GM23248 (cell line): Measurements from ENCODE around the gene MAPK10. TPM values are rescaled to one million over a fixed set of nuclear protein-coding genes. Genes with fewer than 3 reads are reported as not detected.

Experiments
- DNase-seq: peaks from one replicate; pipeline ENCODE4 v3.0.0-alpha.2; 2015
- H2AFZ ChIP-seq: fragments of 200-600 bp; sonication (generic); 2 replicates; pipeline ENCODE4 v1.6.1; 2016; ENCODE audit warnings: antibody characterized with exemption
- H3F3A ChIP-seq: fragments of 200-600 bp; sonication (generic); 2 replicates; pipeline ENCODE4 v1.6.1; 2016; ENCODE audit warnings: mild to moderate bottlenecking, antibody characterized with exemption, mixed run types; ENCODE audit not compliant: insufficient read depth
- H3K27ac ChIP-seq: fragments of 200-600 bp; sonication (generic); 2 replicates; pipeline ENCODE4 v1.5.1; 2016; ENCODE audit warnings: mild to moderate bottlenecking
- H3K27me3 ChIP-seq: fragments of 200-600 bp; sonication (generic); replicated peaks from 2 replicates; pipeline ENCODE4 v1.6.1; 2016; ENCODE audit warnings: mild to moderate bottlenecking; ENCODE audit not compliant: insufficient read depth
- H3K36me3 ChIP-seq: fragments of 200-600 bp; sonication (generic); 2 replicates; pipeline ENCODE4 v1.6.1; 2016; ENCODE audit warnings: low read depth, mild to moderate bottlenecking
- H3K4me1 ChIP-seq: fragments of 200-600 bp; sonication (generic); 2 replicates; pipeline ENCODE4 v1.6.1; 2016; ENCODE audit warnings: mild to moderate bottlenecking; ENCODE audit not compliant: insufficient read depth
- H3K4me2 ChIP-seq: fragments of 200-600 bp; sonication (generic); one replicate; pipeline ENCODE4 v1.6.1; 2016; ENCODE audit warnings: mild to moderate bottlenecking; ENCODE audit not compliant: unreplicated experiment
- H3K4me3 ChIP-seq: fragments of 200-600 bp; sonication (generic); 2 replicates; pipeline ENCODE4 v1.5.1; 2016; ENCODE audit warnings: mild to moderate bottlenecking
- H3K79me2 ChIP-seq: fragments of 200-600 bp; sonication (generic); 2 replicates; pipeline ENCODE4 v1.6.1; 2016; ENCODE audit warnings: mild to moderate bottlenecking; ENCODE audit not compliant: insufficient read depth
- H3K9ac ChIP-seq: fragments of 200-600 bp; sonication (generic); 2 replicates; pipeline ENCODE4 v1.6.1; 2016; ENCODE audit warnings: mild to moderate bottlenecking
- H3K9me2 ChIP-seq: fragments of 200-600 bp; sonication (generic); 2 replicates; pipeline ENCODE4 v1.6.1; 2016; ENCODE audit warnings: mixed run types, mild to moderate bottlenecking, moderate library complexity; ENCODE audit not compliant: insufficient read depth
- H3K9me3 ChIP-seq: fragments of 200-600 bp; sonication (generic); one replicate; pipeline ENCODE4 v1.6.1; 2017; ENCODE audit warnings: low read depth
- H4K20me1 ChIP-seq: fragments of 200-600 bp; sonication (generic); 2 replicates; pipeline ENCODE4 v1.6.0; 2016; ENCODE audit not compliant: insufficient read depth
- EZH2 ChIP-seq: fragments of 200-600 bp; sonication (generic); IDR thresholded peaks from 2 replicates; pipeline ENCODE4 v1.6.1; 2018; ENCODE audit warnings: antibody characterized with exemption, mild to moderate bottlenecking; ENCODE audit not compliant: insufficient read depth, poor library complexity, severe bottlenecking
- EZH2phosphoT487 ChIP-seq: fragments of 200-600 bp; sonication (generic); IDR thresholded peaks from 2 replicates; pipeline ENCODE4 v1.6.1; 2018; ENCODE audit warnings: antibody characterized with exemption, moderate library complexity, mild to moderate bottlenecking, low read depth; ENCODE audit not compliant: insufficient read depth
- WGBS, 2 experiments: methylation state at CpG; one replicate each; pipeline ENCODE4 v1.1.6; 2015 to 2017; ENCODE audit warnings: low lambda C conversion rate in 2 of 2, low coverage in 1 of 2; ENCODE audit errors: missing lambda C conversion rate in 2 of 2; 5-methylcytosine and 5-hydroxymethylcytosine counted together
- in situ Hi-C: fragments of 300-500 bp; cut with MboI; formaldehyde crosslinking; loops from 2 replicates; pipeline ENCODE4 v1.15.0; 2020
- polyA plus RNA-seq: library from polyadenylated mRNA; unstranded; fragments of >200 nt; fragmentation: Nextera tagmentation; extraction: Ambion mirVana; gene quantifications from 2 replicates; pipeline ENCODE4 v1.2.1, GENCODE V29; 2016
- total RNA-seq: library from RNA; depleted of rRNA; stranded (reverse); fragments of >200 nt; shearing (Covaris generic); gene quantifications from 2 replicates; pipeline ENCODE4 v1.2.3, GENCODE V29; 2014

Gene MAPK10
- total and polyA plus RNA-seq, 2 experiments from 2014 or later, result 0.73 to 1.3 TPM

DNA sequence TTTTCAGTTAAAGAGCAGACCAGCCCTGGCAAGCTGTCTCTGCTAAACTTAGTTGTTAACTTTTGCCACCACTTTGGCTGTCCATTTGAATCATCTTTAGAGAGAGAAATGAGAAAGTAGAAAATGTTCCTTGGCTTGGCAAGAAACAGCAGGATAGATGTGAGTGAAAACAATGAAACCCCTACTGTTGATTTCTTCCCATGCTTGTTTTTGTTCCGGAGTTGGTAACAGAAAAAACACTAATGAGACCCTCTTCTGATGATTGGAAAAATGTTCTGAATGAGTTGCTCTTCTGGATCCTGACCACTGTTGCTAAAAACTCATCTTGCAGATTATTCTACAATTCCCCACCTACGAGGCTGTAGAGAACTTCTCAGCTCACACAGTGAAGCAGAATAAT lies 203.3 kb downstream of the MAPK10 start:
- H3K9me3 ChIP-seq, result no peaks in the 10 kb centered on the region
- in situ Hi-C loops, result no loop called here
- no peak overlapping the region for H3K4me3 ChIP-seq
- no peak overlapping the region for H3K4me2 ChIP-seq
- TF ChIP-seq EZH2 (no peak), EZH2phosphoT487 (no peak)
- H3K27me3 ChIP-seq, result no peaks in the 10 kb centered on the region
- no peak for DNase-seq
- H3K79me2 ChIP-seq, result no peaks in the 10 kb centered on the region
- H2AFZ ChIP-seq, result no peak overlapping the region
- no peaks in the 10 kb centered on the region for H3K9me2 ChIP-seq
- no peaks in the 10 kb centered on the region for H3F3A ChIP-seq
- no peak overlapping the region for H3K9ac ChIP-seq
- H3K36me3 ChIP-seq, result no peaks in the 10 kb centered on the region
- 0 out of 2 replicates have a peak, but pooled peaks cover 7% of the 10 kb centered on the region for H3K4me1 ChIP-seq
- WGBS, 2 experiments, result 73 to 82% methylated on average over 2 of the region's 2 CpGs
- no peaks in the 10 kb centered on the region for H4K20me1 ChIP-seq
- no peak overlapping the region for H3K27ac ChIP-seq

GRCh38 chr4:86155766-86156165 lies 204.1 kb downstream of the MAPK10 start:
- in situ Hi-C loops, result no loop called here
- H3K4me1 ChIP-seq, result 0 out of 2 replicates have a peak, but pooled peaks cover 5% of the 10 kb centered on the region
- no peak overlapping the region for H3K9ac ChIP-seq
- no peaks in the 10 kb centered on the region for H3K9me3 ChIP-seq
- DNase-seq, result no peak
- no peaks in the 10 kb centered on the region for H3K9me2 ChIP-seq
- no peak overlapping the region for H3K4me2 ChIP-seq
- 88 to 93% methylated on average over 4 of the region's 4 CpGs for WGBS, 2 experiments
- no peaks in the 10 kb centered on the region for H4K20me1 ChIP-seq
- H3F3A ChIP-seq, result no peaks in the 10 kb centered on the region
- no peaks in the 10 kb centered on the region for H3K79me2 ChIP-seq
- H2AFZ ChIP-seq, result no peak overlapping the region
- H3K27me3 ChIP-seq, result no peaks in the 10 kb centered on the region
- no peaks in the 10 kb centered on the region for H3K36me3 ChIP-seq
- no peak for TF ChIP-seq EZH2
- no peak for TF ChIP-seq EZH2phosphoT487
- no peak overlapping the region for H3K4me3 ChIP-seq
- no peak overlapping the region for H3K27ac ChIP-seq

GRCh38 chr4:86152454-86152853 lies 207.4 kb downstream of the MAPK10 start:
- no peaks in the 10 kb centered on the region for H3K79me2 ChIP-seq
- H3K9me2 ChIP-seq, result no peaks in the 10 kb centered on the region
- no peaks in the 10 kb centered on the region for H3K9me3 ChIP-seq
- in situ Hi-C loops, result no loop called here
- no peaks in the 10 kb centered on the region for H3K27me3 ChIP-seq
- peak overlapping the region; percentile 53 for H2AFZ ChIP-seq
- no peaks in the 10 kb centered on the region for H3K36me3 ChIP-seq
- no peak overlapping the region for H3K27ac ChIP-seq
- H3K4me3 ChIP-seq, result no peak overlapping the region
- DNase-seq, result peak; percentile 10
- no peak overlapping the region for H3K9ac ChIP-seq
- no peaks in the 10 kb centered on the region for H4K20me1 ChIP-seq
- H3F3A ChIP-seq, result no peaks in the 10 kb centered on the region
- no peak for TF ChIP-seq EZH2
- 78 to 86% methylated on average over 2 of the region's 2 CpGs for WGBS, 2 experiments
- no peaks in the 10 kb centered on the region for H3K4me1 ChIP-seq
- H3K4me2 ChIP-seq, result no peak overlapping the region

DNA sequence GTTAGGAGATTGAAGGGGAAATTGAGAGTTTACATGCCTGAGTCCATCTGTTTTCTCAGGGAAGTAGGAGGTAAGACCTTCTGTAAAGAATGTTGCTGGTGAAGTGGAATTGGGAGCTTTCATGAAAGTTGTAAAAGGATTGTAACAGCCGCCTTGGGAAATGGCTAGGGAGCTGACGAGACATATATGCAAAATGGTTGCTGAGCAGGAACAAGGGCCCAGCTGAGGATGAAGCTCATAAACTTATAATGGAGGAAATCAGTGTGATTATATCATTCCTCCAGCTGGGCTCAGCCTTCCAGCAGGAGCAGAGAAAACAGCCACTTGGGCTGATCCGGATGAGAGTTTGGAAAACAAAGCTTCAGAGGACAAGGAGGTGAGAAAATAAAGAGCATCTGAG lies 208.7 kb downstream of the MAPK10 start:
- H3K9ac ChIP-seq, result no peak overlapping the region
- H4K20me1 ChIP-seq, result no peaks in the 10 kb centered on the region
- no peak overlapping the region for H3K4me3 ChIP-seq
- H3F3A ChIP-seq, result no peaks in the 10 kb centered on the region
- no peaks in the 10 kb centered on the region for H3K27me3 ChIP-seq
- H3K9me3 ChIP-seq, result no peaks in the 10 kb centered on the region
- 67 to 76% methylated on average over 3 of the region's 3 CpGs for WGBS, 2 experiments
- no peak overlapping the region for H2AFZ ChIP-seq
- H3K79me2 ChIP-seq, result no peaks in the 10 kb centered on the region
- no peaks in the 10 kb centered on the region for H3K9me2 ChIP-seq
- no peak overlapping the region for H3K4me2 ChIP-seq
- no peaks in the 10 kb centered on the region for H3K36me3 ChIP-seq
- in situ Hi-C loops, result no loop called here
- TF ChIP-seq EZH2phosphoT487 (no peak), EZH2 (no peak)
- H3K27ac ChIP-seq, result no peak overlapping the region
- no peak for DNase-seq
- no peaks in the 10 kb centered on the region for H3K4me1 ChIP-seq

DNA sequence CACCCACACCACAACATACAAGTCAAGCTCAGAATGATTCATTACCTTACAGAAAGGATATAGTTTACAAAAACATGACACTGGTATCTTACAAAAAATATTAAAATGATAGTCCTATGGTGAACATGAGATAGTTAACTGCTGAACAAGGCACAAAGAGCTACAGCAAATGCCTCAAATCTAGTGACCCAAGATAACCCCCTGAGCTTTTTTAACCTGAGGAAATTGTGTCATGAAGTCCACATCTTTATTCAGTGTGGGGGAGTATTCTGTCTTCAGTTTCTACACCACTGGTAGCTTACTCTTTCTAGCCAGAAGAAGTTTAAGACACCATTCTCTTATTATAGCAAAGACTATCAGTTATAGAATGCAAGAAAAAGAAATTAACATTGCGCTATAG lies 218.7 kb downstream of the MAPK10 start:
- no peaks in the 10 kb centered on the region for H3K27me3 ChIP-seq
- no peak overlapping the region for H2AFZ ChIP-seq
- H3K9me3 ChIP-seq, result no peaks in the 10 kb centered on the region
- no peak overlapping the region for H3K9ac ChIP-seq
- no peaks in the 10 kb centered on the region for H3K36me3 ChIP-seq
- no peaks in the 10 kb centered on the region for H3K4me1 ChIP-seq
- H3K4me2 ChIP-seq, result no peak overlapping the region
- H3K4me3 ChIP-seq, result no peak overlapping the region
- no peaks in the 10 kb centered on the region for H4K20me1 ChIP-seq
- H3K9me2 ChIP-seq, result no peaks in the 10 kb centered on the region
- WGBS, 2 experiments, result 96 to 98% methylated on average over 1 of the region's 1 CpG
- H3K27ac ChIP-seq, result no peak overlapping the region
- H3K79me2 ChIP-seq, result no peaks in the 10 kb centered on the region
- TF ChIP-seq EZH2 (no peak), EZH2phosphoT487 (no peak)
- no peaks in the 10 kb centered on the region for H3F3A ChIP-seq
- no peak for DNase-seq
- in situ Hi-C loops, result no loop called here
